CD4-positive, alpha-beta T cell treated with Interleukin-17A for 1 hour (primary cell): ENCODE data around the gene ANGEL2.

Experiments used
- DNase-seq: peaks from one replicate; pipeline ENCODE4 v3.0.0-alpha.2; 2020

Gene ANGEL2

DNA sequence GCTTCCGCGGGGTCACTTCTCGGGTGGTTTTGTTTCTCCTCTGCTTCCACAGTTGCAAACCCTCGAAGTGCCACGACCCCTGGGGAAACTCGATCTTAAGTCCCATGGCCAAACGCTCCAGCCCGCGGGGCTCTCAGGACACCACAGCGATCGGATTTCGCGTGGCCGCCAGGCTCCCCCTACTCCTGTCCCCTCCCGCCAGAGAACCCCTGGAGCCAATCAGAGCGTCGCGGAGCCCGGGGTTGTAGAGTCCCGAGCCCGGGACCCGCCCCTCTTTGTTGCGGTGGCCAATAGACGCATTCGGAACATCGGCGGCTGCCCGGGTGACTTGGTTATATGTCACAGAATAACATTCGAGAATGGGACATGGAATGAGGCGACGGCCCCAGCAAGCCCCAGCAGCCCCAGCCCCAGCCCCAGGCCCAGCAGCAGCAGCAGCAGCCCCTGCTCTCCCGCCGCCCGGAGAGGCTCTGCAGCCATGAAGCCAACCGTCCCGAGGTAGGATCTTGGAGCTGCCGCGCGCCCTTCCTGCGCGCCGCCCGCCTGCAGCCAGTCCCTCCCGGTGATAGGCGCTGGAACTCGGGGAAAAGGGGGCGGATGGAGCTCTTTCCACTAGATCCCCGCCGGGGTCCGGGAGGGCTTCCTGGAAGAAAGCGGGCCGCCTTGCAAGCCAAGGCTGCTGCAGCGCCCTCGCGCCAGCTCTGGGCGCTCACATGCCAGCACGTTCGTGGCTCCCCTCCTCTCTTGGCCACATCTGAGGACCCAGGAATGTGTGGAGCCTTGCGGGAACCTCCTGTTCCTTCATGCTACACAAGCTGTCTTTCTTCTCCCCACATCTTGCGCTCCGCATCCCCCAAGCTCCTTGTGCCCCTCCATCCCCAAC lies 65.2 kb downstream of the ANGEL2 start, which contains the start of gene VASH2:
Gene VASH2, plus strand, starts transcription at position 299 of the 883 bp plus-strand sequence. CDS start 1,002 bp downstream, outside the sequence.
- DNase-seq = peak; percentile 59

DNA sequence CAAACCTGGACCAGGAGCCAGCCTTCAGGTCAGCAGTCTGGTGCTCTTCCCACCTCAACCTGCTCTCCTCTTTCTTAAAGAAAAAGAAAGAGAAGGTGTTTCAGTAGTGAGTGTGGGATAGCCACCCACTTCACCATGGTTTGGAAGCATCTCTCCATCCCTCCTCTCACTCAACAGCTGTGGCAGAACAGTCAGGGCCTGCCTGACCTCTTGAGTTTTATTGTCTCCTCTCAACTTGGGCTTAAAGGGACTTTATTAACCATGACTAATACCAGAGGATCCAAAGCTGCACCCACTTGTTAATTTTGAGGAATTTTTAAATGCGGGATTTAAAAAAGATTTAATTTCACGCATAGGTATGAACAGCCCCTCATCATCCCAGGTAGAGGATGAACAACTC lies 65.9 kb downstream of the ANGEL2 start:
- no peak for DNase-seq

DNA sequence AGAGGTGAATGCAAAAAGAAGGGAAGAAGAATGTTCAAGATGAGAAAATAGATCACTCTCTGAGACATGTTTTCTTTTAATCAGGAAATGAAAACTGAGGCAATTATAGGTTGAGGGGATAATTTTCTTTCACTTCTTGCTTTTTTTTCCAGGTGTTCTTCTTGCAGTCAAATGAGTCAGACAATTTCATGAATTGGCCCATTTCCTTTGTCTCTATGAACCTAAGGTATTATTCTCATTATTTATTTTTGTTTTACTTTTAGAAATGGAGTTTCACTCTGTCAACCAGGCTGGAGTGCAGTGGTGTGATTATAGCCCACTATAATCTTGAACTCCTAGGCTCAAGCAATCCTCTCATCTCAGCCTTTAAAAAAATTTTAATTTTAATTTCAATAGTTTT lies 68.8 kb downstream of the ANGEL2 start:
- DNase-seq = no peak

DNA sequence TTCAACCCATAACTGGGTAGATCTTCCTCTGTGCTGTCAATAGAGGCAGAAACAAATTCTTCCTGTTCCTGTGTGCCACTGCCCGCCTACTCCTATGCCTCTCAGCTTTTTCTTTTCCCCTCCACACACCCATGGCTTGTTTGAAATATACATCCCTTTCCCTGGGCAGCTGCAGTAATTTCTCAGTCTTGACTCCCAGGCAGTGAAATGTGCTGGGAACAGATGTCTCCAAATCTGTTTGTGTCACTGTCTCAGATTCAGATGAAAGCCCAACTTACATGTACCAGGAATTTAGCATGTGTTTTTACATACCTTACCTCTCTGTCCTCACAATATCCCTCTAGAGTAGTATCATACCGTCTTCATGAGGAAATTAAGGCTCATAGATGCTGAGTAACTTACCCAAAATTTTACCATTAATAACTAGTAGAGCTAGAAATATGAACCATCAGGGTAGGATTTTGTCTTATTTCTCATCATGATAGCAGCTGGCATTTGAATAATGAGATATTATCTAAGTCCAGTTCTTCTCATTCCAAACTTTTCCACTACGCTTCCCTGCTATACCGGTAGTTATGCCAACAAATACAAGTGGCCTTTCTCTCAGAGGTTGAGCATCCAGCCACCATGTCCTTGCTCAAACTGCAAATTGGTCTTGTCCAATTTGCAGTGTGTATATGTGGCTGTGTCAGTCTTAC lies 70.1 kb downstream of the ANGEL2 start:
- no peak for DNase-seq

DNA sequence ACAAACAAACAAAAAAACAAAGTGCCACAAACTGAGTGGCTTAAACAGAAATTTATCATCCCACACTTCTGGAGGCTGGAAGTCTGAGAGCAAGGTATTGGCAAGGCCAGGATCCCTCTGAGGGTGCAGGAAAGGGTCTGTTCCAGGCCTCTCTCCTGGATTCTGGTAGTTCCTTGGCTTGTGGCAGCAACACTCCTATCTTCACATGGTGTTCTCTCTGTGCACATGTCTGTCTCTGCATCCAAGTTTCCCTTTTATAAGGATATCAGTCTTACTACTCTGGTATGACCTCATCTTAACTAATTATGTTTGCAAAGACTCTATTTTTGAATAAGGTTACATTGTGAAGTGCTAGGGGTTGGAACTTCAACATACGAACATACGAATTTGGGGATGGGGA lies 70.6 kb downstream of the ANGEL2 start:
- no peak for DNase-seq

DNA sequence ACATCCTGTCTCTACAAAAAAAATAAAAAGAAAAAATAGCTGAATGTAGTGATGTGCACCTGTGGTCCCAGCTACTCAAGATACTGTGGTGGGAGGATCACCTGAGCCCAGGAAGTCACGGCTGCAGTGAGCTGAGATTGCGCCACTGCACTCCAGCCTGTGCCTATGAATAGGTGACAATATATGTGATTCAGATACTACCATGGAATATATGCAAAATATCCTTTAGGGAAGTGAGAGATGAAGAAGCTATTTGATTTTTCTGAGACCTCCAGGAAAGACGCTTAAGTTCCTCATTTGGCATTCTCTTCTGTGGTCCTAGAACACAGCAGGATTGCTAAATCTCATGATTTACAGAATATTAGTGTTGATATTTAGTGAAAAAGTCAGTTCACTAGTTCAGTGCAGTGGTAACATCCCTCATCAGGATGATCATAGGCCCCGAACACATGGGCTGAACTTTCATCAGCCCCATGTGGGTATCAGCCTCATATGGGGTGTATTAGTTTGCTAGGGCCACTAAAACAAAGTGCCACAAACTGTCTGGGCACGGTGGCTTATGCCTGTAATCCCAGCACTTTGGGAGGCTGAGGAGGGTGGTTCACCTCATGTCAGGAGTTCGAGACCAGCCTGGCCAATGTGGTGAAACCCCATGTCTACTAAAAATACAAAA lies 71.3 kb downstream of the ANGEL2 start:
- DNase-seq = no peak

DNA sequence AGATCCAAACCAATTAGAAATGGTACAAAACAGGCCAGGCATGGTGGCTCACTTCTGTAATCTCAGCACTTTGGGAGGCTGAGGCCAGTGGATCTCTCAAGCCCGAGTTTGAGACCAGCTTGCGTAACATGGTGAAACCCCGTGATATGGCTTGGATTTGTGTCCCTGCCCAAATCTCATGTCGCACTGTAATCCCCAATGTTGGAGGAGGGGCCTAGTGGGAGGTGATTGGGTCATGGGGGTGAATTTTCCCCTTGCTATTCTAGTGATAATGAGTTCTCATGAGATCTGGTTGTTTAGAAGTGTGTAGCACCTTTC lies 72.3 kb downstream of the ANGEL2 start:
- DNase-seq = no peak

DNA sequence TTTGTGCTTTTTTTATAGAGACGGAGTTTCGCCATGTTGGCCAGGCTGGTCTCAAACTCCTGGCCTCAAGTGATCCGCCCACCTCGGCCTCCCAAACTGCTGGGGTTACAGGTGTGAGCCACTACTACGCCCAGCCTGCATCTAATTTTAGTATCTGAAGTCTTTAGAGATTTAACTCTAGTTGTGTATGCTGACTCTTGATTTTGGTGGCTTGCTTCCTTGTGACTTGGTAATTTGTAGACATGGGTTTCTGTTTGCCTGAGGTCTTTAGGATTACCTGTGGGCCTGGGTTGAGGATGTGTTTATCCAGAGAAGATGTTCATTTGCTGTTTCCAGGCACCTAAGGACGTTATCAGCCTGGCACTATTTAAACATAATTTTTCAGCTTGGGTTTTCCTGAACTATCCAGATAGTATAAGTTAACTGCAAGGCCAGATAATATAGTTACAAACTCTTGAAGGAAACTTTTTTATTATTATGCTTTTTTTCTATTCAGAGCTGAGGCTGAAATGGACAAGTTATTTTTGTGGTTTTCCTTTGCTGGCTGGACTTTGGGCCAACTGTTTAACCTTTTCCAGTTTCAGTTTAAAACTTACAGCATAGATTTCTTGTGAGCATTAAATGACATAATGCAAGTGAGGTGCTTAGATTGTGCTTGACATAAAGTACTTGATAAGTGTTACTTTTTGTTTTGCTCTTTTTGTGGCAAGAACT lies 72.8 kb downstream of the ANGEL2 start:
- no peak for DNase-seq
